Activated CD4-positive, alpha-beta T cell treated with anti-CD3 and anti-CD28 coated beads for 24 hours (primary cell): ENCODE measurements around the gene SEPTIN3.
A peak's percentile ranks its signal among the peaks of the same experiment; 100 is the strongest.
"Not testable (repeated sequence)": the region's sequence is repeated elsewhere in the genome, so short reads cannot be mapped to it uniquely, and the experiment has no call there.

ENCODE experiments used
- DNase-seq, 2 donors: peaks; one replicate each; pipeline ENCODE4 v3.0.0-alpha.2; 2020; ENCODE audit warnings: low read depth in 2 of 2

Gene SEPTIN3

DNA sequence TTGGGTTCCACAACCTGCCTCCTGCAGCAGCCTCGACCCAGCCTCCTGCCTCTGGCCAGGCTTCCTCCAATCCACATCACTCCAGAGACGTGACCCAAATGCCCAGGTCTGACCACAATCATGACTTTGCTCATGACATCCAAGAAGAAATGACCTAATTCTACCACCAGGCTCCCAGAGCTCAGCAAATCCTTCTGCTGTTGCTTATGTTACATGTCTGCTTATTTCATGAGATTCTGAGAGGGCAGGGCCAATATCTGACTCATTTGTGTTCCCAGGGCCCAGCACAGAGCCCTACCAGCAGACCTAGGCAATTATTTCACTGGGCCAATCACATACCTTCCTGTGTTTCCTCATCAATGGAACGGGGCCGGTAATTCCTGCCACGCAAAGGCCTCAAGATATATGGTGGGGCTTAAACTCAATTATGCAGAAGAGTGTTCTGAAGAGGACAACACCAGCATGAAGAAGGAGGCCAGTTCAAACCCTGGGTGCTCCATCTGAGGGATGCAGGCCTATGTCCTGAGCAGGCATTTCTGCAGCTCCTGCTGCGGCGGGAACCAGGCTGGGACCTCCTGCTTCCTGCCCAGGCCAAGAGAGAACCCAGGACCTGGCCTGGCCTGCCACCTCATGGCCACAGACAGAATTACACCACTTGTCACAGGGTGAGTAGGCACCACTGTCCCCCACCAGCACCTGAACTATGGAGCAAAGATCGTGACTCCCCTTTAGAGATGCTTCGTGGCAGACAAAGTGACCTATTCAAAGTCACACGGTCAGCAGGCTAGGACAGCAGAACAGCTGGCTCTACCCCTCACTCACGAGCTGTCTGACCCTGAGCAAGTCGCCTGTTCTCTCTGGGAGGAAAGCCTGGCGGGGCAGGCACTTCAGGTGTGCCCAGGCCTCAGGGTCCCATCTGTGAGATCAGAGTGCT, 28.1 kb upstream of the SEPTIN3 start:
- DNase-seq, result peak; percentile 68 to 71

GRCh38 chr22:41943661-41944209, 25.5 kb upstream of the SEPTIN3 start:
- no peak for DNase-seq

DNA sequence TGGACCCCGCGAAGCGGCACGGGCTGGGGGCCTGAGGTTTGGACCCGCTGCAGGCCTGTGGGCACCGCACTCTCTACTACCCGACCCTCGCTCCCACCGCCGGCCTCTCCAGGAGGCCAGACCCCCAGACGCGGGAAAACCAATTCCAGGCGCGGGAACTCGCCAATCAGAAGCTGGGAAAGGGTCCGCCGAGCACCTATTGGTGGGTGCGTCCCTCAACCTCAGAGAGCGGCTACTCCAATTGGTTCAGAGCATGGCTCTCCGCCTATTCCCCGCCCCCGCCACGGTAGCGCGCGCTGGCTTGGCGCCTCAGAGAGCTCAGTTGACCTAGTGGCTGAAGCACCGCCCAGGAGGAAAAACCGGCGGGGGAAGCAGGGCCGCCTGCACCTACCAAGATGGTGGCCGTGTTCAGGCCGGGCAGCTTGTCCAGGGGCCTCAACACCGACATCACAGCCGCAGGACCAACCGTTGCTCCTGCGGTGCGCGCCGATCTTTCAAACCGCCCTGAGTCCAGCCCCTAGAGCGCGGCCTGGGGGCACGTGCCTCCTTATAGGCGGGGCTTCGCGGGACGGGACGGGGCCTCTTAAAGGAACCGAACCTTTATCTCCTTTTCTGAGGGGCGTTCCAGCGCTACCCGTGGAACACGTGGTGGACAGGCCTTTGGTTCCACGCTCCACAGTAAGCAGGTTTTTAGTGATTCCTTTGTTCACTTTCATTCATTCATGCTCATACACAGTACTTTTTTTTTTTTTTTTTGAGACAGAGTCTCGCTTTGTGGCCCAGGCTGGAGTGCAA, 22.4 kb upstream of the SEPTIN3 start, which contains the start of gene CENPM:
Gene CENPM, minus strand, starts transcription at position 524 of the 795 bp plus-strand sequence. Its CDS starts 76 bp downstream, at position 448.
- peak; percentile 86 to 95 for DNase-seq

DNA sequence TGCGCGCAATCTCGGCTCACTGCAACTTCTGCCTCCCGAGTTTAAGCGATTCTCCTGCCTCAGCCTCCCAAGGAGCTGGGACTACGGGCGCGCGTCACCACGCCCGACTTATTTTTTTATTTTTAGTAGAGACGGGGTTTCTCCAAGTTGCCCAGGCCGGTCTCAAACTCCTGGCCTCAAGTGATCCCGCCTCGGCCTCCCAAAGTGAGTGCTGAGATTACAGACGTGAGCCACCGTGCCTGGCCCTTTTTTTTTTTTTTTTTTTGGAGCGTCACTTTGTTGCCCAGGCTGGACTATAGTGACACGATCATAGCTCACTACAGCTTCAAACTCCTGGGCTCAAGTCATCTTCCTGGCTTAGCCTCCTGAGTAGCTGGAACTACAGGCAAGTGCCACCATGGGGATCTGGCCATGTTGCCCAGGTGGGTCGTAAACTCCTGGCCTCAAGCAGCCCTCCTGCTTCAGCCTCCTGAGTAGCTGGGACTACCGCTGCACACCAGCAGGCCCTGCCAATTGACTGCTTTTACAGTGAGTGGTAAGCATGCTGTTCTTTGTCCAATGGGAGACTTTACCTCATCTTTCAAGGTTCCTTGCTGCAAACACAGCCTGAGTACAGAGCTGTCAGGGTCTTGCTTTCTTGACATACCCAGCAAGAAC, 21.7 kb upstream of the SEPTIN3 start:
- no peak for DNase-seq

DNA sequence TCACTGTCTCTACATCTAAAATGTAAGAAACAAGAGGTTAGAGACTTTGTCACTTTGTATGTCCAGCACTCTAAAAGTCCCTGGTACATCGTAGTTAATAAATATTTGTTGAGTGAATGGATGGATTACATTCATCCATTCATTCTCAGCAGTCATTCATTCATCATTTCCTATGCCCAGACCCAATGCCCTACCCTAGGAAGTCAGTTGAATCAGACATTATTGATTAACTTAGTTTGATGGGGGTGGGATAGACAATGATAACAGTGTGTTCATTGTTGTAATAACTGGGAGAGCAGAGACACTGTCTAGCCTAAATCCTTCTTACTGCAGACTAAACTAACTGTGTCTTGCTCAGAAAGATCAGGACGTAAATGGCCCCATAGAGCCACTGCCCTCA, 21.1 kb upstream of the SEPTIN3 start:
- DNase-seq, result no peak

DNA sequence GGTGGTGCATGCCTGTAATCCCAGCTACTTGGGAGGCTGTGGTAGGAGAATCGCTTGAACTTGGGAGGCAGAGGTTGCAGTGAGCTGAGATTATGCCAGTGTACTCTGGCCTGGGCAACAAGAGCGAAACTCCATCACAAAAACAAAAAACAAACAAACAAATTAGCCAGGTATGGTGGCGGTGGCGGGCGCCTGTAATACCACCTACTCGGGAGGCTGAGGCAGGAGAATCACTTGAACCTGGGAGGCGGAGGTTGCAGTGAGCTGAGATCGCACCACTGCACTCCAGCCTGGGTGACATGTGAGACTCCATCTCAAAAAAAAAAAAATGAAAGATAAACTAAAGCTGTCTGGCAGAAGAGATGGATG, 20.3 kb upstream of the SEPTIN3 start:
- not testable (repeated sequence) for DNase-seq

DNA sequence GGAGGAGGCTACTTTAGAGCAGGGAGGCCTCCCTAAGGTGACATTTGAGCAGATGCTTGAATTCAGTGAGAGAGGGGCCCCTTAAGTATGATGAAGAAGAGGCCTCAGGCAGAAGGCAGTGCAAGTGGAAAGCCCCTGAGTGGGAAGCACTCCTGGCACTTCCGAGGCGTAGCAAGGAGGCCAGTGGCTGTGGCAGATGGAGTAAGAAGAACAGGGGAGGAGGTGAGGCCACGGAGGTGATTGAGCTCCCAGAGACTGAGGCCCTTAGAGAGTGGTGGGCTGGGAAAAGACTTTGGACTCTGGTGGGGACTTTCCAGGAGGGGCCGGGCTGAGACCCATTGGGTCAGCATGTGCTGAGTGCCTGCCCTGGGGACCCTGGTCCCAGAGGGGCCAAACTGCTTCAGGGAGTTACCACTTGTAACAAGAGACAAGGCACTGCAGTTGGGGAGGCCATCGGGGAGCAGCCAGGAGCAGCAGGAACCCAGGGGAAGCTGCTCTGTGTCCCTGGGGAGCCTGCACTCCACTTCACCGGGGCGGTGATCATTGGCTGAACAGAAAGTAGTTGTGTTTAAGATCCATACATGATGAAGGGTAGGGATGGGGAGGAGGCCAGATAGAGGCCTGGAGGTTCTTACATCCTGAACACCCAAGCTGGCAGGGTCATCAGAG, 19.8 kb upstream of the SEPTIN3 start:
- DNase-seq, result no peak

DNA sequence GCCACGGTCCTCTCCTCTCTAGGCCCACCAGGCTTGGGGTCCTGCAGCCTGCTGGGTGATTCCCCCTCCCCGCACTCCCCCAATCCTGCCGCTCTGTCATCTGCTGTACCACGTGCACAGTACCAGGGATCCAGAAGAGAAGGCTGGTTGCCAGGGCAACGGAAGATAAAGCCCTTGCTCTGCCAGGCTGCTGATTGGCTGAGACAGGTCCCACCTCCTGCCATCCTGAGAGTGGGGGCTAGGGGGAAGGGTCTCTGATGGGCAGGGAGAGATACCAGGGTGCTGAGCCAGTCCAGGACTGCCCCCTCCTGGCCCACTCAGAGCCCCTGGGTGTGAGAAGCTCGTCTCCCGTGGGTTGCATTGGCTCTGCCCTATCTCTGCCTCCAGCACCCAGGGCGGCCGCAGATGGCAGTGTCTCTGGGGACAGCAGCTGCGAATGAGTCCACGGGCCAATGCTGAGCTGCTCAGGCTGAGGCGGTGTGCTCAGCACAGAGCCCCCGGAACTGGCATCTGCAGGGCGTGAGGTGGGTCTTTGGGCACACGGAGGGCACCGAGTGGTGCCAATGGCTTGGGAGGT, 17.3 kb upstream of the SEPTIN3 start, which contains the start of gene SMIM45:
Gene SMIM45, plus strand, starts transcription at position 253 of the 577 bp plus-strand sequence.
- DNase-seq, result no peak

- no peak for DNase-seq
Measured at GRCh38 chr22:41952713-41953112, 16.5 kb upstream of the SEPTIN3 start.

GRCh38 chr22:41957941-41958556, 11.2 kb upstream of the SEPTIN3 start:
- no peak for DNase-seq

GRCh38 chr22:41963453-41964111, 5.7 kb upstream of the SEPTIN3 start:
- DNase-seq, result no peak

- DNase-seq, result no peak
Measured at GRCh38 chr22:41964112-41964491, 5.1 kb upstream of the SEPTIN3 start.

GRCh38 chr22:41966225-41966606, 3.0 kb upstream of the SEPTIN3 start:
- no peak for DNase-seq

GRCh38 chr22:41966607-41967240, 2.5 kb upstream of the SEPTIN3 start:
- DNase-seq, result peak in 1 of 2 donors; percentile 18

GRCh38 chr22:41968601-41969000, 642 bp upstream of the SEPTIN3 start:
- no peak for DNase-seq

DNA sequence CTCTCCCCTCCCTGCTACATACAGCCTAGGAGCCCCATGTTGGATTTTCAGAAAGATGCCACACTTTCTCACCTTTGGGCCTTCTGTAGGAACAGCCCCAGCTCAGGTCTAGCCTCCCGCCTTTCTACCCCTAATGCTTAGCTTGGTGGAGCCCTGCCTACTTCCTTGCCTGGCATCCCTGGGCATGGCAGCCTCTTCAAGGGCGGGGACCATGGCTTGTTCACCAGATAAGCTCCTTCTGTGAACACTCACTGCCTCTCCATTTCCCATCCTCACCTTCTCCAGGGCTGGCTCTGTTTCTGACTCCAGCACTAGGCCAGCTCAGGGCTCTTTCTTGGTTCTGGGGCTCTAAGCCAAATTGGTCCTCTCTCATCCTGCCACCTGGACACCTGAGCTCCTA, 1.4 kb downstream of the SEPTIN3 start:
- no peak for DNase-seq

DNA sequence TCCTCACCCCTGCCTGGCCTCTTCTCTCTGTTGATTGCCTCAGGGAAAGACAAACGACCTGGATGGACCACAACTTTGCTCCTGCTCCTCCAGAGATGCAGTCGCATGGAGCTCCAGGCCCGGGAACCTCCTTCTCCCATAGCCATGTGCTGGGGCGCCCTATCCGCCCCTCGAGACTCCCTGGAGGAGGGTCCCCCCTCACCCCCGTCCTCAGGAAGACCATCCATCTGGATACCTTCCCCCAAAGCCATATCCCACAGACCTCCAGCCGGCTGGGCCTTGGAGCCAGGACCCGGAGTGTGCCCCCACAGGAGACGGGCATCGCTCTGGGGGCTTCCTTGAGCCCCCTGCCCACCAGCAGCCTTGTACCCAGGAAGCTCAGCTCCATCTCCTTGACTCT, 2.2 kb downstream of the SEPTIN3 start:
- DNase-seq, result no peak

DNA sequence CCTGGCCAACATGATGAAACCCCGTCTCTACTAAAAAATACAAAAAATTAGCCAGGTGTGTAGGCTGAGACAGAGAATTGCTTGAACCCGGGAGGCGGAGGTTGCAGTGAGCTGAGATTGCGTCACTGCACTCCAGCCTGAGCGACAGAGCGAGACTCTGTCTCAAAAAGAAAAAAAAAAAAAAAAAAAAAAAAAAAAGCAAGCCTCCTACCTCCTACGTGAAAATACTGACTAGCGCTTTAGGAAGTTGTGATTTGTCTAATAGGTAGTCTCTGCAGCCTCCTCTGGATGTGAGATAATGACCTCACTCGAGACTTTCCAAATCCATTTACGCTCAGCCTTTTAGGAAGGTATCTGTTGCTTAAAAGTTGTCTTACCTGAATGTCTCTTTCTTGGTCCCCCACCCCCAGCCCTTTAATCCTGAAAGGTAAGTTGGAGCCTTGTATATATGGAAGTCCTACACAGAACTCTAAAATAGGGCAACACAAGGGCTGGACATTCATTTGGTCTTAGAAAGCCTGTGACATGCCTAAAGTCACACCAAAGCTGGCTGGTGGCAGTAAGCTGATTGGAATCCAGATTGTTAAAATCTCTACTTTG, 5.5 kb downstream of the SEPTIN3 start:
- DNase-seq, result no peak
